Prostate gland (tissue), 2 donors: ENCODE data around the gene EIF2AK2.

ENCODE experiments used
- POLR2A ChIP-seq: fragments of 450-650 bp; IDR thresholded peaks from one replicate; pipeline ENCODE4 v1.6.1; 2016; ENCODE audit warnings: antibody characterized with exemption, mild to moderate bottlenecking
- POLR2AphosphoS5 ChIP-seq: sonication (generic); formaldehyde crosslinking; IDR thresholded peaks from one replicate; pipeline ENCODE4 v1.6.1; 2017; ENCODE audit warnings: antibody characterized with exemption
- TF ChIP-seq, protein P1 (sequence below), 4 experiments: fragments of 200-600 bp in 2 of 4; fragments of 450-650 bp in 2 of 4; sonication (generic) in 2 of 4; IDR thresholded peaks; 1 replicate in 3 of 4; 2 replicates in 1 of 4; pipeline ENCODE4 v1.5.1; 2016 to 2019; ENCODE audit warnings: antibody characterized with exemption in 4 of 4, mild to moderate bottlenecking in 2 of 4, moderate library complexity in 2 of 4

DNA sequence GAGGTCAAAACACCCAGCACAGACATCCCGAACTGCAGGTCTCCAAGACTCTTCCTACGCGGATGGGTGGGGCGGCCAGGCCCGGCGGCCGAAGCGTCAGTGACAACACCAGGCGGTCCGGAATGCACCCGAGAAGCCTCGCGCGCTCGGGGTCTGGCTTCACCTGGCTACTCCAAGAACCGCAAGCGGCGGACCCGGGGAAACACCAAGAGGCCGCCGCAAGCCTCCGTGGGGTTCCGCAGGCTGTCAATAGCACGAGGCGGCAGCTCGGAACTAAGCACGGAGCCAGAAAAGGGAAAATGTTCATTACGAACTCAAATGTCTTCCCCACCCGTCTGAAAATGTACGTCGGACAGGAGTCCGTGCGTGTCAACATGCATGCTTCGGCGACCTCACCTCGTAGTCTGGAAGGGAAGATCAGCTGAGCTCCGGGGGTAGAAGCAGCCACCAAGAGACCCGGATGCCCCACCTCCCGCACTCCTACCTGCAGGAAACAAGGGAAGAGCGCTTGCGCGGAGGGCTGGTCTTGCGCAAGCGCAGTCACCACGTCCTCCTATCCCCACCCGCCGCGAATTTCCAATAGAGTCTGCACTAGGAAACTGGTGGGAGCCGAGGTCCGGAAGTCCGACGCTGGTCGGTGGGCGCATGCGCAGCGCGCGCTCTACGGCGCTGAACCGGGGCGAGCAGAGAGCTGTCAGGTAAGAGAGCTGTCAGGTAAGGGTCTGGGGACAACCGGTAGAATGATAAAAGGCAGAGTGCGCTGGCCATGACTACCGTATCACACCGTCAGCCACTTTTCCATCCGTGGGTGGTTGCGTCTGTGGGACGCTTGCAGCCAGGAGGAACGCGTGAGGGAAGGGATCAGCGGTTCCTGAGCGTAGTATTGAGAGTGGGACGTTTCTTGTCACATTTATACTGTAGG lies 72.6 kb downstream of the EIF2AK2 start, which contains the start of the genes GPATCH11 and HEATR5B:
- TF ChIP-seq, protein P1, sequence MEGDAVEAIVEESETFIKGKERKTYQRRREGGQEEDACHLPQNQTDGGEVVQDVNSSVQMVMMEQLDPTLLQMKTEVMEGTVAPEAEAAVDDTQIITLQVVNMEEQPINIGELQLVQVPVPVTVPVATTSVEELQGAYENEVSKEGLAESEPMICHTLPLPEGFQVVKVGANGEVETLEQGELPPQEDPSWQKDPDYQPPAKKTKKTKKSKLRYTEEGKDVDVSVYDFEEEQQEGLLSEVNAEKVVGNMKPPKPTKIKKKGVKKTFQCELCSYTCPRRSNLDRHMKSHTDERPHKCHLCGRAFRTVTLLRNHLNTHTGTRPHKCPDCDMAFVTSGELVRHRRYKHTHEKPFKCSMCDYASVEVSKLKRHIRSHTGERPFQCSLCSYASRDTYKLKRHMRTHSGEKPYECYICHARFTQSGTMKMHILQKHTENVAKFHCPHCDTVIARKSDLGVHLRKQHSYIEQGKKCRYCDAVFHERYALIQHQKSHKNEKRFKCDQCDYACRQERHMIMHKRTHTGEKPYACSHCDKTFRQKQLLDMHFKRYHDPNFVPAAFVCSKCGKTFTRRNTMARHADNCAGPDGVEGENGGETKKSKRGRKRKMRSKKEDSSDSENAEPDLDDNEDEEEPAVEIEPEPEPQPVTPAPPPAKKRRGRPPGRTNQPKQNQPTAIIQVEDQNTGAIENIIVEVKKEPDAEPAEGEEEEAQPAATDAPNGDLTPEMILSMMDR (IDR thresholded peaks at IDR 0.05) = peak in 1 of 4 experiments; percentile 9
- TF ChIP-seq POLR2A (peak; percentile 56), POLR2AphosphoS5 (peak; percentile 97)
